B cell (primary cell): ENCODE data around the gene CACNA1G. TPM values are rescaled to one million over a fixed set of nuclear protein-coding genes. Genes with fewer than 3 reads are reported as not detected.

ENCODE experiments used
- ATAC-seq: fragments of 200-7000 bp; cut with Tn5 transposase; one replicate; pipeline ENCODE4 v1.10.0; 2021; ENCODE audit warnings: low read depth, mild to moderate bottlenecking, moderate number of reproducible peaks, moderate library complexity
- CTCF ChIA-PET: fragments of 350-600 bp; sonication (Branson Sonifier 250); formaldehyde crosslinking; loops from one replicate; lab custom pipeline; 2021; ENCODE audit warnings: antibody characterized with exemption, inconsistent platforms; lab: Charles Lee
- POLR2A ChIA-PET: fragments of 350-600 bp; sonication (Branson Sonifier 250); formaldehyde crosslinking; loops from one replicate; lab custom pipeline; 2021; ENCODE audit warnings: antibody characterized with exemption; lab: Charles Lee
- DNase-seq: peaks from one replicate; pipeline ENCODE4 v3.0.0; 2013
- H2AFZ ChIP-seq: 2 replicates; pipeline ENCODE4 v1.6.1; 2012; ENCODE audit warnings: mild to moderate bottlenecking, low read depth, low read length; ENCODE audit not compliant: insufficient read depth, poor library complexity, severe bottlenecking
- H3K27ac ChIP-seq, 2 donors: 1 replicate in 1 of 2; 2 replicates in 1 of 2; pipeline ENCODE4 v1.5.1; 2012 to 2013; ENCODE audit warnings: low read length in 2 of 2, mild to moderate bottlenecking in 2 of 2, moderate library complexity in 1 of 2
- H3K27me3 ChIP-seq, 4 experiments: fragments of 200-600 bp in 1 of 4; sonication (generic) in 1 of 4; replicated peaks in 1 of 4; 1 replicate in 2 of 4; 2 replicates in 2 of 4; pipeline versions ENCODE4 v1.6.1 to v1.7.0; 2013 to 2016; ENCODE audit warnings: low read length in 3 of 4, mild to moderate bottlenecking in 2 of 4, mixed read lengths in 1 of 4, moderate library complexity in 1 of 4; ENCODE audit not compliant: insufficient read depth in 4 of 4, control insufficient read depth in 3 of 4; ENCODE audit errors: control extremely low read depth in 1 of 4
- H3K36me3 ChIP-seq, 2 experiments: replicated peaks in 1 of 2; 1 replicate in 1 of 2; 2 replicates in 1 of 2; pipeline versions ENCODE4 v1.6.1 to v1.7.1; 2013; ENCODE audit warnings: low read length in 1 of 2; ENCODE audit not compliant: insufficient read depth in 2 of 2, control insufficient read depth in 1 of 2; ENCODE audit errors: control extremely low read depth in 1 of 2, extremely low read depth in 1 of 2
- H3K4me1 ChIP-seq, 2 donors: fragments of 200-600 bp in 1 of 2; sonication (generic) in 1 of 2; 1 replicate in 1 of 2; 2 replicates in 1 of 2; pipeline versions ENCODE4 v1.5.1 to v1.6.1; 2013 to 2017; ENCODE audit warnings: low read length in 2 of 2; ENCODE audit not compliant: control insufficient read depth in 2 of 2, insufficient read depth in 2 of 2
- H3K4me2 ChIP-seq: replicated peaks from 2 replicates; pipeline ENCODE3; 2012; ENCODE audit warnings: mild to moderate bottlenecking, low read depth, low read length; ENCODE audit not compliant: poor library complexity, severe bottlenecking
- H3K4me3 ChIP-seq, 5 experiments: fragments of 200-600 bp in 1 of 5; sonication (generic) in 1 of 5; 1 replicate in 3 of 5; 2 replicates in 2 of 5; pipeline versions ENCODE4 v1.5.1 to v1.7.0; 2011 to 2016; ENCODE audit warnings: low read length in 4 of 5, mild to moderate bottlenecking in 4 of 5, low read depth in 2 of 5, control low read depth in 1 of 5, moderate library complexity in 1 of 5; ENCODE audit not compliant: insufficient read depth in 1 of 5; ENCODE audit errors: control extremely low read depth in 1 of 5, extremely low read depth in 1 of 5
- H3K79me2 ChIP-seq: fragments of 200-600 bp; sonication (generic); one replicate; pipeline ENCODE4 v1.6.0; 2016; ENCODE audit warnings: low read length; ENCODE audit not compliant: control insufficient read depth, insufficient read depth
- H3K9ac ChIP-seq: fragments of 200-600 bp; sonication (generic); 2 replicates; pipeline ENCODE4 v1.6.1; 2017; ENCODE audit warnings: mild to moderate bottlenecking, low read length, moderate library complexity
- H3K9me3 ChIP-seq, 3 donors: one replicate each; pipeline versions ENCODE4 v1.6.1 to v1.7.1; 2013; ENCODE audit warnings: low read length in 2 of 3; ENCODE audit not compliant: control insufficient read depth in 2 of 3, insufficient read depth in 1 of 3; ENCODE audit errors: control extremely low read depth in 1 of 3
- H4K20me1 ChIP-seq: 2 replicates; pipeline ENCODE4 v1.6.0; 2012; ENCODE audit warnings: mild to moderate bottlenecking, low read length; ENCODE audit not compliant: insufficient read depth, control insufficient read depth, poor library complexity, severe bottlenecking
- H3K27ac Mint-ChIP-seq: one replicate; pipeline ENCODE4 v1.8.0; 2021; ENCODE audit warnings: mixed read lengths
- H3K27me3 Mint-ChIP-seq: one replicate; pipeline ENCODE4 v1.8.0; 2021; ENCODE audit warnings: mixed read lengths
- H3K4me1 Mint-ChIP-seq: one replicate; pipeline ENCODE4 v1.8.0; 2021; ENCODE audit warnings: mixed read lengths
- H3K4me3 Mint-ChIP-seq: one replicate; pipeline ENCODE4 v1.8.0; 2021; ENCODE audit warnings: mixed read lengths
- H3K9me3 Mint-ChIP-seq: one replicate; pipeline ENCODE4 v1.8.0; 2022; ENCODE audit warnings: mixed read lengths; ENCODE audit not compliant: insufficient read depth
- EZH2 ChIP-seq: IDR thresholded peaks from 2 replicates; pipeline ENCODE4 v1.6.1; 2012; ENCODE audit warnings: borderline replicate concordance, low read depth, mild to moderate bottlenecking, moderate library complexity, low read length; ENCODE audit not compliant: insufficient read depth, poor library complexity, severe bottlenecking
- WGBS: methylation state at CpG from one replicate; pipeline ENCODE4 v1.1.5; 2013; ENCODE audit warnings: missing lambda C conversion rate; ENCODE audit not compliant: insufficient coverage; 5-methylcytosine and 5-hydroxymethylcytosine counted together
- intact Hi-C: fragments of 100-400 bp; cut with micrococcal nuclease; formaldehyde crosslinking; loops from one replicate; pipeline ENCODE4 v1.10.0; 2022
- polyA plus RNA-seq: library from polyadenylated mRNA; depleted of rRNA; stranded (reverse); fragments of >200 nt; gene quantifications from 2 replicates; pipeline ENCODE4 v1.2.3, GENCODE V29; 2012
- total RNA-seq, 2 donors: library from RNA; stranded (reverse); fragments of 120-200 nt in 1 of 2; gene quantifications; 1 replicate in 1 of 2; 2 replicates in 1 of 2; pipeline versions ENCODE4 v1.2.3 to v1.2.4, GENCODE V29; 2013 to 2022
- TF ChIP-seq, protein P1 (sequence below): fragments of 200-600 bp; IDR thresholded peaks from one replicate; pipeline ENCODE4 v1.8.0; 2022; ENCODE audit warnings: antibody characterized with exemption, mild to moderate bottlenecking

The CACNA1G gene
- total and polyA plus RNA-seq, 2 donors (not counting 1 experiment from before 2014, with no cell fraction given) = 0.12 TPM; not detected in 1

DNA sequence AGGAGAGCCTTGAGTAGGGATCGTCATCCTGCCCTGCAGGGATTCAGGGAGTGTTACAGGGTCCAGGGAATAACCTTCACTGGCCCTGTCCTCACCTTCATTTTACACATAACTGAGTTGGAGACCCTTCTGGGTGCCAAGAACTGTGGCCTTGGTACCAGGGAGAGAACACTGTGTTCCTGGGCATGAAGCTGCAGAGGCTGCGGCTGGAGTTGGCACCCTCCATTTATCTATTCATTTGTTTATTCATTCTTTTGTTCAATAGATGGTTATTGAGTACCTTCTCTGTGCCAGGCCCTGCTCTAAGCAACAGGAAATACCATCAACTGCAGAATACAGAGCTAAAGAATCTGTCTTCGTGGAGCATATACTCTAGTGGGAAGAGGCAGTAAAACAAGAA, 80.8 kb downstream of the CACNA1G start:
- Histone ChIP-seq H4K20me1 (no peaks in the 10 kb centered on the region), H3K4me3 (no peak overlapping the region), H3K79me2 (no peaks in the 10 kb centered on the region), H3K27me3 (peaks cover 0 to 22% (median 5%) of the 10 kb centered on the region in 4 experiments), H3K4me1 (no peaks in the 10 kb centered on the region), H3K36me3 (no peaks in the 10 kb centered on the region), H3K4me2 (no peak overlapping the region), H3K27ac (no peak overlapping the region), H3K9me3 (no peaks in the 10 kb centered on the region), H3K9ac (no peak overlapping the region), H2AFZ (no peak overlapping the region)
- CTCF ChIA-PET = no interaction called here
- POLR2A ChIA-PET = no interaction called here
- DNase-seq = no peak
- Mint-ChIP-seq H3K9me3 (no peaks in the 10 kb centered on the region), H3K27me3 (peaks cover 35% of the 10 kb centered on the region), H3K4me3 (no peak overlapping the region), H3K4me1 (no peaks in the 10 kb centered on the region), H3K27ac (no peak overlapping the region)
- intact Hi-C loops = loop anchor here (5.0 kb wide), 1 partner anchor 186 kb away; no protein-coding TSS in a partner anchor
- 30% methylated on average over 2 of the region's 3 CpGs for WGBS
- ATAC-seq = no peak
- no peak for TF ChIP-seq EZH2
- TF ChIP-seq, protein P1, sequence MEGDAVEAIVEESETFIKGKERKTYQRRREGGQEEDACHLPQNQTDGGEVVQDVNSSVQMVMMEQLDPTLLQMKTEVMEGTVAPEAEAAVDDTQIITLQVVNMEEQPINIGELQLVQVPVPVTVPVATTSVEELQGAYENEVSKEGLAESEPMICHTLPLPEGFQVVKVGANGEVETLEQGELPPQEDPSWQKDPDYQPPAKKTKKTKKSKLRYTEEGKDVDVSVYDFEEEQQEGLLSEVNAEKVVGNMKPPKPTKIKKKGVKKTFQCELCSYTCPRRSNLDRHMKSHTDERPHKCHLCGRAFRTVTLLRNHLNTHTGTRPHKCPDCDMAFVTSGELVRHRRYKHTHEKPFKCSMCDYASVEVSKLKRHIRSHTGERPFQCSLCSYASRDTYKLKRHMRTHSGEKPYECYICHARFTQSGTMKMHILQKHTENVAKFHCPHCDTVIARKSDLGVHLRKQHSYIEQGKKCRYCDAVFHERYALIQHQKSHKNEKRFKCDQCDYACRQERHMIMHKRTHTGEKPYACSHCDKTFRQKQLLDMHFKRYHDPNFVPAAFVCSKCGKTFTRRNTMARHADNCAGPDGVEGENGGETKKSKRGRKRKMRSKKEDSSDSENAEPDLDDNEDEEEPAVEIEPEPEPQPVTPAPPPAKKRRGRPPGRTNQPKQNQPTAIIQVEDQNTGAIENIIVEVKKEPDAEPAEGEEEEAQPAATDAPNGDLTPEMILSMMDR = no peak

DNA sequence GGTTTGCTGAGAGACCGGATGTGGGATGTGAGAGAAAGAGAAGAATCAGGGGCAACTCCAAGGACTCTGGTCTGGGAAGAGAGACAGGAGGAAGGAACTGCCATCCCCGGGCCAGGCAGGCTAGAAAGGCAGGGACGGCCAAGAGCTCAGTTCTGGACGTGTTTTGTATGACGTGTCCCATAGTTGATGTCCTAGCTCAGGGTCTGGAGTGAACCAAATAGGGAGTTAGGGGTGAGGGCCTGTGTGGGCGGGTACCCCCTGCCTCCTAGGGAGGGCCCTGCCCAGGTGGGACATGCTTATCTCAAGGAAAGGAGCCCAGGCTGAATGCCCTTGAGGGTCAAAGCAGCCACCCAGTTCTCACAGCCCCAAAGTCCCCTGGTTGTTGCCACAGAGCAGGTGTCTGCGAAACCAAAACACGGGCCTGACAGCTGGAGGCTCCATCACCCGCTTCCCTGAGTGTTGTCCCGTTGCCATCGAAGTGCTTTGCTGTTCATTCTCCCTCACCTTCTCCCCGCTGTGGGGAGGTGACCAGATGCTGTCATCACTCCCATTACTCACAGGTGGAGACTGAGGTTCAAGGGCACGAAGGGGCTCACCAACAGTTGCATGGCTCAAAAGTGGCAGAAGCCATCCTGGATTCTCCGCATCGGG, 81.7 kb downstream of the CACNA1G start:
- Histone ChIP-seq H2AFZ (no peak overlapping the region), H3K4me1 (no peaks in the 10 kb centered on the region), H3K4me2 (no peak overlapping the region), H3K4me3 (no peak overlapping the region), H3K27ac (no peak overlapping the region), H3K9ac (no peak overlapping the region), H4K20me1 (no peaks in the 10 kb centered on the region), H3K9me3 (no peaks in the 10 kb centered on the region), H3K36me3 (no peaks in the 10 kb centered on the region), H3K27me3 (peaks cover 0 to 17% (median 3%) of the 10 kb centered on the region in 4 experiments), H3K79me2 (no peaks in the 10 kb centered on the region)
- Mint-ChIP-seq H3K4me1 (no peaks in the 10 kb centered on the region), H3K27me3 (peaks cover 34% of the 10 kb centered on the region), H3K4me3 (no peak overlapping the region), H3K27ac (no peak overlapping the region), H3K9me3 (no peaks in the 10 kb centered on the region)
- intact Hi-C loops = loop anchor here (5.0 kb wide), 1 partner anchor 185 kb away; no protein-coding TSS in a partner anchor
- 94% methylated on average over 15 of the region's 15 CpGs for WGBS
- no peak for ATAC-seq
- no peak for DNase-seq
- POLR2A ChIA-PET = interaction anchor here (0.7 kb wide), 2 partner anchors 13 to 1039 kb away, joined by 3 read pairs; no protein-coding TSS in a partner anchor
- CTCF ChIA-PET = no interaction called here
- TF ChIP-seq, protein P1 = no peak
- no peak for TF ChIP-seq EZH2
